ENCODE data around the gene C1orf116.

Gene C1orf116

DNA sequence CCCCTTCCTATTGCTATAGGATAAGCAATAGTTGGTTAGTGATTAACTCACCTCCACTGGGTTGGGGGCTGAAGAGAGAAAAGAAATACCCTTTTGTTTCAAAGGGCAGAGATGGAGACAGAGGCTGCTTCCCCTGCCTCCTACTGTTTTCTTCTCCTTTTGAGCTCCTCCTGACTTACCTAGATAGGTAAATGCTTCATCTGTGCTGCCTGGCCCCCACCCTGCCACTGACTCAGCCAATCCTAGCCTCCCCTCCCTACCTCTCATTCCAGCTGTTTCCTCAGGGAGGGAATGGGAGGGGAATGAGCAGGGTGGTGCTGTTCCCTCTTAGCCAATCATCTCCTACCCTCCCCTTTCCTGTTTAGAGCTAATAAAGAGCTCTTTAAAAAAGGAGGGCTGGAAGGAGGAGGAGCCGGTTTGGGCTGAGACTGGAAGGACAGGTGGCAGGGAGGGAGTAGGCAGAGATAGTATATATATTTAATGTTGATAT lies at the start of gene C1orf116:
Gene C1orf116 (minus strand): TSS at position 229 of the 490 bp plus-strand sequence. CDS start 5,158 bp downstream, outside the sequence.
- DNase-seq: no peak

DNA sequence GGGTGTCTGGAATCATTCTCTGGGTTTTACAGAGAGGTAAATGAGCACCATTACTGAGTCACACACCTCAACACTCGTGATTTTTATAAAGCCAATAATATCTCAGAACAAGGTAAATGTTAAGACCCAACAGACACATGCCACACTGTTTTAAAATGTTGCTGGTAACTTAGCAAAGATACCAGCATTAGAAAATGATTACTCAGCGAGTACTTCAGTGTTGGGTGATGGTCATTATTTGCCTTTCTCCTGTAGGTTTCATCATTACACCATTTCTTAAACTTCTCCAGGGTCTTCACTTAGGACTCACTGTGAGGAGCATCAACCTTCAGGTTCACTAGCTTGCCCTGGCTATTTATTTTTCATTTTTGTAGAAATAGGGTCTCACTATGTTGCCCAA lies 49.2 kb upstream of the C1orf116 start:
- DNase-seq: no peak

DNA sequence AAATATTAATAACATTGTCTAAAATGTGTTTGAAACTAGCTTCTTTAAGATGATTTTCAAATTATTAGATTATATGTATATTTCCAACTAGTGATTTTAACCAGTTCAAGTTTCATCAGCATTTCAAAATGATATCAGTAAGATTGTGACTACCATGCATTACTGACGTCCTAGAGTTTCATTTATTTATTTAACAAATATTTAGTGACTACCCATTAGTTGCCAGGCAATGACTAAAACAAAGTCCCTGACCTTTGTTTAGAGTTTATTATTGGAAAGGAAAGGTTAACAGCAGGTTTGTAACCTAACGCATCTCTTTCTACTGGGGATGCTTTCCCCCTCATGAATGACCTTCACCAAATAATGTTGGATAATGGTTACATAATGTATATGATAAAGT lies 48.5 kb upstream of the C1orf116 start:
- no peak for DNase-seq

DNA sequence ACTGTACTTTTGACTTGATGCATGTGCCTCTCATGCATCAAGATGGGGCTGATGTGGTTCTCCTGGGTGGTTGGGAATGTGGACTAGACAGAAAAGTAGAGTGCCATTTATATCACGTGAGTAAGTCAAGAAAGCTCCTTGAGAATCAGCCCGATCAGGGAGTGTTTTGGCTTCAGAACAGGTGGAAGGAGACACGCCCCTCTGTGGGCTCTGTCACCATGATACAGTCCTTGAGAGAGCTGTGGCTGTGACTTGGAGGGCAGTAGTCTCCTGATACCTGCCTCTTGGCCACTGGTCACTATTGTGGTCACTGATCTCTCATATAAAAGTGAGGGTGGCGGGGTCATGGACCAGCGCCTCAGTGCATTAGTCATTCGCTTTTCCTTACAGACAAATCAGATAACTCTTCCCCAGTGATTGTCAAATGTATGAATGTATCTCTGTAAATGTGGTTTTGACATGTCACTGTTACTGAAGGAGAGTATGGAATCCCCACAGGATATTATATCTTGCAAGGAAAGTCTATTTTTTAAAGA lies 47.2 kb upstream of the C1orf116 start:
- no peak for DNase-seq

DNA sequence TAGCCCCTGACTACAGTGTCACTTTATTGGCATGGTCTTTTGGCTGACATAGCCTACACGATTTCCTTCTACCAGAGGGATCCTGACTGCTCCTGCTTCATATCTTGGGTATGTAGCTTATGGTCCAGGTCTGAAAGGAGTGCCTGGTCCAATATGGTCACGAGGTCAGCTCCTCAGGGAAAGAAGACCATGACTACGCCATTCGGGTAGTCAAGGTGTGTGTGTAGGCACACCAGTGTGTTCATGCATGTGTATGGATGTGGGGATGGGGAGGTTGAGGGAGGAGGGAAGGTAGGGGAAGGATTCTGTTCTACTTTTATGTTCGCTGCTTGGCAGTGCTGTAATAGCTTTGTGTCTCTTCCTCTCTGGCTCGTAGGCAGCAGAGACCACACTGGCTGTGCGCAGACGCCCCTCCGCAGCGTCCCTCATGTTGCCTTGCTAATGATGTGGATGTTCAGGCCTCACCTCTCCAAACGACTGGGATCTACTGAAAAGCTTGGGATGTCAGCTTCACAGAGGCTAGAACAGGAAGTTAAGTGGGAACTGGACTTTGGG lies 46.1 kb upstream of the C1orf116 start:
- no peak for DNase-seq

DNA sequence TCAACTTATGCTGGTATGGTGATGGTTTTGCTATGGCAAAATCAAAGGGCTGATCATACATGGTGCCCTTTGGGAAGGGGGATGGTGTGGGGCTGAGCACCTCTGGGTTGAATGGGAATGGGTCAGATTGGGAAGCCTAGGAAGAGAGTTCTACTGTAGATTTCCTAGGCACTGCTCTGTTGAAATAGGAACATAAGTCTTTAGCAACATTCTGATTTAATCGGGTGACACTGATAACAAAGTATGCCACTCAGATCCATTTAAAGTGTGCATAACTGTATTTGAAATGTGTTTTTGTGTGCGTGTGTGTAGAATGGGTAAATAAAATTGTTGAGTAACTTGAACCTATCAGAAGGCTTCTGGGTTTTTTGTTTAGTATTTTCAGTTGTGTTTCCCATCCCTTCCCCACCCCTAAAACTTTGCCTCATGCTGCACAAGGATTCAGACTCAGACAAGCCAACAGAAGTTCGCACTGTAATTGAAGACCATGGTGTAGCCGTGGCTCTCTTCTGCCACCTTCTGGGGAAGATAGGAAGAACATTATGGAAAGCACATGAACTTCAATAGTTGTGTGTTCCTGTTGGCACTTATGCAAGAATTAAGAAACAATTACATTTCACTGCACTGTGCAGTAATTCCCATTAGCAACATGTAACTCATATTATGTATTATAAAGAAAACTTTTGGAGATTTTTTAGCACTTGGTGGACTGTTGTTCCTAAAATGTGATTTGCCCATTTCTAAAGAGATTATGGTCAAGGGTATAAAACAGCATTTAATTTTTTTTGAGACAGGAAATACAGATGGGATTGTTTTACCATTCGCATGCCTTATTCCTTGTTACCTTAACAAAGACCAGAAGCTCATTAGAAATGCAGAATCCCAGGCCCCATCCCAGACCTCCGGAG lies 45.2 kb upstream of the C1orf116 start:
- DNase-seq: no peak

DNA sequence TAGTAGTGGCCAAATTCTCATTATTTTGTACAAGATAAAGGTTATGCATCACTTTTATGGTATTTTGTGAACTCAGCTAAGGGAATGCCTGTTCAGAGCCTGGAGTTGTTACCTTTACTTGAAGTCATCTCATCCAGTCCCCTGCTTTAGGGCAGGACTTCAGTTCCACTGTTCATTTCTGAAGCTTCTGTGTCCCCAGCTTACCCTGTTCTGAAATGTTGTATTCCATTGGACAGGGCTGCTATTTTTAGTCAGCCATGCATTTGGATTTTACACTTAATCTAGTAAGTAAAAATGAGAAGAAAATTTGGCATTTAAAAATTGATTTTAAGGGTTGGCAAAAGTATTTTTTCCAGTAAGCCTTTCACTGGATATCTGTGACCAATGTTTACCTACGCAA lies 44.5 kb upstream of the C1orf116 start:
- DNase-seq: no peak

DNA sequence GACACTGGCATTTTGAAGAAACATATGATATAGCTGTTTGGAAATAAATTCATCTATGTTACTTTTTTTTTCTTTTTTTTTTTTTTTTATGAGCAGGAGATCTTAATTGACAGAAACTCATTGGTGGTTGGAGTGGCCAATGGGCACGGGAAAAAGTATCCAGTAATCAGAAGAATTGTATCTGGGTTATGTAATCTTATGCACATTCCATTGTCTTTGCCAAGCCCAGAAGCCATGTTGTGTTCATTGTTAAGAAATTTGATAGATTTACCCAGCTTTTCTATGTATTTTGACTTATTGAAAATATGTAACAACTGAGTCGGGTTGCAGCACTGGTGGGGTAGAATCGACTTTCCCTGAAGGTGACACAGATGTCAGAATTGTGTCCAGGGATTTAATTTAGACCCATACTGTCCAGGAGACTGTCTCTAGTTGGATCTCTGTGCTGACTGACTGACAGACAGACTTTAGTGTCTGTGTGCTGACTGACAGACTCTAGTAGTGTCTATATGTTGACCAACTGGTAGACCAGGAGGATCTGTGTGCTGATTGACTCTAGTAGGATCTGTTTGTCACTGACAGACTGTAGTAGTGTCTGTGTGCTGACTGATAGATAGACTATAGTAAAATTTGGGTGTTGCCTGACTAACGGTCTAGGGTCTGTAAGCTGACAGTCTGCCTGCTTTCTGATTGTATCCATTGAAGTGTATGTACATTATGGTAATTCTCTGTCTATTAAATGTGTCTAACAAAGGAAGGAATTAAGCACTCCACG lies 43.8 kb upstream of the C1orf116 start:
- no peak for DNase-seq

DNA sequence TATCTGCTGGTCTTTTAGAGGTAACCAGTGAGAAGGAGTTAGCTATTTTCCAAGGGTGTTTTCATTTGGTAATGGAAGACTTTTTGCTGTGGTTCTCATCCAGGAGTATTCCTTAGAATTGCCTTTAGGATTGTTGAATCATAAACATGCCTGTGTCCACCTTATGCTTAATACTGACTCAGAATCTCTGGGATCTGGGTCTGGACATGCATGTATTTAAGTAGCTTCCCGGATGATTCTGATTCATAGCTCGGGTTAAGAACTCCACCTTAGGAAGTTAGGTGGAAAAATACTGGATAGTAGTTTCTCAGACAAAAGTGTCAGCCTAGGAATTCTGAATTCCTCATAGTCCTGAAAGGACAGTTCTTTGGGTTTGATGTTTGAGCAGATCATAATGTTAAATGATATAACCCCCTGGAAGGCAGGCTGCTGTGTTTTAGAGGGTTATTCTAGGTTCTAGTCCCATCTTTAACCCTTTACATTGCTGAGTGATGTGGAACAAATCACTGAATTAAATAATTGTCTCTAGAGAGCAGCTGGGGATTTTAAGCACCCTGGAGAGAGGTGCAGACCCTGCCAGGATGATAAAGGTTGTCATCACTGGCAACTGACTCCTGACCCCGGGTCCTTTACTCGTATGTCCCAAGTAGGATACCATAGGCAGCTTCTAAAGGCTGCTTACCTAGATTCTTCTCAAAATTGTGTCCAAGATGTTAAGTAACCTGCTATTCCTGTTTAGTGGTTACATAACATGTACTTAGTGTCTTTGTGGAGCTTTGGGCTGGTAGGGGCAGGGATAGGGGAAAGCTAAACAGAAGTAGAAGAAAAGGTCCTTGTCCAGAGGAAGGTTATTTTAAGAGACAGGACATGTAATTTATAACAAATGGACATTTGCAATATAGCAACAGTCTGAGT lies 41.6 kb upstream of the C1orf116 start:
- no peak for DNase-seq

DNA sequence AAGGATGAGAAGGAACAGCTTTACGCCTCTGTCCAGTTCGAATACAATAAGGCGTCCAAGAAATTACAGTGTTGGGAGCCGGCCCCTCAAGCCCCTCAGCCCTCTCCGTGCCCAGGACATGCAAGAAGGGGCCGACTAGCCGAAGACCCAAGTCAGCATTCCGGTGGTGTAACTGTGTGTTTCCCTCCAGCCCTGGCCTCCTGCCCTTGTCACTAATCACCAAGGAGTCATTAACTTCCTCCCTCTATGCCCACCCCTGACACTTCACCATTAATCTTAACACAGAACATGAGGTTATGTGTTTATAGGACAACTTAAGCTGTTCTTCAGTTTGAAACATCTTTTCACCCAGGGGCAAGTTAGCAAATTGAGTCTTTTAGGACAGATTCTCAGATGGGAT lies 39.7 kb upstream of the C1orf116 start:
- no peak for DNase-seq

DNA sequence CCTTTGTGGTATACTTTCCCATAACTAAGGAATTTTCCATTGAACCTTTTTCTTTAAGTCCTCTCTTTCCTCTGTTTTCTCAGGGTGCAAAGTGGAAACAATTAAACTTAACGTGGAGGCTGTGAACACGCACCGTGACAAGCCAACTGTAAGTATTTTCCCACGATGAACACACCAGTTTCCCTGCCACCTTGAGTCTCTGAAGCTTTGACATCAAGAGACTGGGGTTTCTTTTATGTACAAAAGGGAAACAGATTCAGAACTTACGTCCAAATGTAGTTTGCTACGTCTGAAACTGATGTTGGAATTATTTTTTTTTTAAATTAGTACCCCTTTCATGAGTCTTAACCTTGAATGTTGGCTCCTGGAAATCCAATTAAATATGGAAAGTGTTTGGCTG lies 38.9 kb upstream of the C1orf116 start:
- no peak for DNase-seq

DNA sequence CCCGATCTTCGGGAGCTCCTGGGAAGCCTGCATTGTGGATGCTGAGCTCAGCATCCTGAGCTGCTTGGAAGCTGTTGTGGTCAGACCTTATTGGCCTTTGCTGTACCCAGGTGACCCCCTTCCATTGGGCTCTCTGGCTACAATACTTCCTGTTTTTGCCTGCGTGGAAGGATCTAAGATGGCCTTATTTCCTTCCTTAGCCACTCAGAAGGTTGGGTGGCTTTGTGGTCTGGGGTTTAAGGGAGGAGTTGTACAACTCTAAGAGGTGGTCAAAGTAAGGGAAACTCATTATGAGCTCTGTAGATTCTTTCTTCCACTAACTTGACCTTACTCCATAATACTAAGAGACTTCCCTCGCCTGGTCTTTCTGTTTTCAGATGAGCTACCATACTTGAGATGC lies 38.3 kb upstream of the C1orf116 start:
- DNase-seq: no peak

DNA sequence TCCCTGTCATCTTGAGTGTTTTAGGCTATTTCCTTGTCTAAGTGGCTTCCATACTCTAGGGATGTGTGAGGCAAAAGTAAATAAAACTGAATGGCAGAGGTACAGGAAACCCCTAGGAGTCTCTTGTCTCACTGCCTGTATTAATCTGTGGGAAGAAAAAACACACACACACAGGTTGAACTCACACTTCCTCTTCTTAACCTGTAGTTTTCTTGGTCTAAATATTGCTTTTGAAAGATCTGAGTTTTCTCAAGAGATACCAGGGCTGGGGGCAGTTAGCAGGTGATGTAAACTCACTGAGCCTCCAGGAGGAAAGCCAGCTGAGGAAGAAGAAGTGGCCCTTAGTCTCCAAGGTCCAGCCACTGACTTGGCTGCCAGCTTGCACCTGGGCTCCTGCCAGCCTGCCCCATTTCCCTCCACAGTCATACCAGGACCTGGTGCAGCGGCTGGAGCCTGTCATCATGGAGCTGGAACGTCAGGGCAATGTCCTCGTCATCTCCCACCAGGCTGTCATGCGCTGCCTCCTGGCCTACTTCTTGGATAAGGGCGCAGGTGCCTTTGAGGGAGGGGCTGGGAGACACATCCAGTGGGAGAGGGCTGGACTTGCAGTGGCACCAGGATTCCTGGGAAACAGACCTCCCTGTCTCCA lies 37.4 kb upstream of the C1orf116 start:
- DNase-seq: no peak

DNA sequence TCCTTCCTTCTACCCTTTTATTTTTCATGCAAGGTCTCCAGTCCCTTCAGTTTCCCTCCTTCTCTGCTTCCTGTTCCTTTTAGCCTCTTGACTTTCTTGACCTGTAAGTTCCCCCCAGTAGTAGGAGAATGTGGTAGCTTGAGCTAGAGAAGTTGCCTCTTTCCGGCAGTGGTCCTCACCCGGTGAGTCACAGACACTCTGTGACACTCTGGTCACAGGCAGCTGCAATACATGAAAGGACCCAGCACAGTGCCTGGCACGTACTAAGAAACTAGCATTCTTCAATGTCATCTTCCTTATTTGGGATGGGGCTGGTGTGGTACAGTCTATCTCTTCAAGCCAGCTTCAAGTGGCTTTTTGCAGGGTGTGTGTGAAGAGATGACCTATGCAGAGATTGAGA lies 36.5 kb upstream of the C1orf116 start:
- no peak for DNase-seq

DNA sequence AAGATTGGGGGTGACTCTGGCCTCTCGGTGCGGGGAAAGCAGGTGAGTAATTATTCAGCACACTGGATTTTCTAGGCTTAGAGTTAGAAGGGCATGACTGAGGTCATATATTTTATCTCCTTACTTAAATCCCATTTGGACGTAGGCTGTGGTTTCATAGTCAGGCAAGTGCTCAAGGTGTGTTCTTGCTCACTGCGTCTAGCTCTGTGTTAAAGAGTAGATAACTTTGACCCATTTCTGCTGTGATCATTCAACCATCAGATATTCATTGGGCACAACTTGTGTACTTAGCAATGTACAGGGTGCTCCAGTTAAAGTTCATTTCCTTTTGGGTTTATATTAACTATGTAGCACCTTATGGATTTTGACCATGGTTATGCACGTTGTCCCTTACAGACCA lies 35.1 kb upstream of the C1orf116 start:
- DNase-seq: no peak

DNA sequence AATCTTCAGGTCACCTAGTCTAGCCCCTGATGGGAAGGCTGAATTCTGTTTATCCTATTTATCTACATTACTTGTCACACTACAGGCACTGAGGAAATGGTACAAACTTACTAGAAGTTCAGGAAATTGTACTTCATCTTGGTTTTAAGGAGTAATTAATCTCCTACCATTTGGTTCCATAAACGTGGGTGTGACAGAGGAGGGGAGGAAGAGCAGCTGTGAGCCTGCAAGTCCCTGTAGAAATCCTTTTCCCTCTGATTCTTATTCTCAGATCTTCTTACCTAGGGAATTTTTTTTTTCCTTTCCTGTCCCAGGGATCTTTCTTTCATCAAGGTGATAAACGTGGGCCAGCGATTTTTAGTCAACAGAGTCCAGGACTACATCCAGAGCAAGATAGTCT lies 34.6 kb upstream of the C1orf116 start:
- no peak for DNase-seq

DNA sequence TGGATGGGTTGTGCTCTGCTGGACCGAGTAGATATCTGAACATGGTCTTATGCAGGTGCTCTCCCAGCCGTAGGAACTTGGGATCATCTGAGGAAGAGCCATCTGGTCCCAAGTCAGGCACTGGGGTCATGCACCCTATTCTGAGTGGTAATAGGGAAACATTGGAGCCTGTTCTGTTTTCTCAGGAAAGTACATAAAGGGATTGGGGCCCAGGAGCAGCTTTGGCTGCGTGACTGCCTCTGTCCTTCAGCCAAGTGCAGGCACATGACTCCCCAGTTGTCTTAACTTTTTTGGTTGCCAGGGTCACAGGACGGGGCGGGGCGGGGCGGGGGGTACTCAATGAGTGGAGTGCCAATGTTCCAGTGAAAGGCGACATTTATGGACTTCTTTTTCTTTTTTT lies 32.0 kb upstream of the C1orf116 start:
- DNase-seq: no peak

DNA sequence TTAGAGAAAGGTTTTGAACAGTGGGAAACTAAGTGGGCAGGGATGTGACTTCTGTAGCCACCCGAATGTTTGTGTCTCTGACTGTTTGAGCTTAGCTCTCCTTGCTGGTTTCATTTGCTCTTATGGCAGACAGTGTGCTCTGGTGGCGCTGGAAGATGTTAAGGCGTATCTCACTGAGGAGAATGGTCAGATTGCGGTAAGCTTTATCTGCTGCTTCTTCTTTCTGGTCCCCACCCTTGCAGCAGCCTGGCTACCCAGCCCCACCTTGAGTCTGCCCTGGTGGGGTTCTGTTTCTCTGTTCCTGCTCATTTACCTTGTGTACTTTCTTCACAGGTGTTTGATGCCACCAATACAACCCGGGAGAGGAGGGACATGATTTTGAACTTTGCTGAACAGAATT lies 30.5 kb upstream of the C1orf116 start:
- DNase-seq: no peak

DNA sequence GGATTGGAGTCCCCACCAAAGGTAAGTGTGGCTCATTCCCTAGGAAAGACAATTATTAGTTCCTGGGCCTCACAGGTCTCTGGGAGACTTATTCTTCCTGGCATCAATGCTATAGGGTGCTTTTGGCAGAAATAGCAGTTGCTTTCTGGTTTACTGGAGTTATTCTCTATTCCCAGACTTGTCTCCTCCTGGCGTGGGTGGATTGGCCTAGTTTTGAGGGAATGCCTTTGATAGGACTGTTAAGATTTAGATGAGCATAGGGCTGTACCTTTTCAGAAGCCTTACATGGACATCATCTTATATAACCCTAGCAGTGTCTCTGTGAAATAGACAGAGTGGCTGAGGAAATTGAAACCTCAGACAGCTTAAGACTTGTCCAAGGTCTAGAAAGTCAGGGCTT lies 29.5 kb upstream of the C1orf116 start:
- DNase-seq: no peak

DNA sequence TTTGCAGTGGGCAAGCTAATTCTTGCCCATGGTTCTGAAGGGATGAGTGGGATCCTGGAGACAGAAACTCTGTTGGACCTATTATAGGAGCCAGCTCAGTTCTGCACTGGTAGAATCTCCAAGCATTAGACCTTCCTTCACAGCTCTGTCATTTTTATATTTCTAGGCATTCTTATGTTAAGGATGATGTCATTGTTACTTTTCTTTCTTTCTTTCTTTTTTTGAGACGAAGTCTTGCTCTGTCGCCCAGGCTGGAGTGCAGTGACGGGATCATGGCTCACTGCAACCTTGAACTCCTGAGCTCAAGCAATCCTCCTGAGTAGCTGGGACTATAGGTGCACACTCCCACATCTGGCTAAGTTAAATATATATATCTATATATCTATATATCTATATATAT lies 28.0 kb upstream of the C1orf116 start:
- no peak for DNase-seq

DNA sequence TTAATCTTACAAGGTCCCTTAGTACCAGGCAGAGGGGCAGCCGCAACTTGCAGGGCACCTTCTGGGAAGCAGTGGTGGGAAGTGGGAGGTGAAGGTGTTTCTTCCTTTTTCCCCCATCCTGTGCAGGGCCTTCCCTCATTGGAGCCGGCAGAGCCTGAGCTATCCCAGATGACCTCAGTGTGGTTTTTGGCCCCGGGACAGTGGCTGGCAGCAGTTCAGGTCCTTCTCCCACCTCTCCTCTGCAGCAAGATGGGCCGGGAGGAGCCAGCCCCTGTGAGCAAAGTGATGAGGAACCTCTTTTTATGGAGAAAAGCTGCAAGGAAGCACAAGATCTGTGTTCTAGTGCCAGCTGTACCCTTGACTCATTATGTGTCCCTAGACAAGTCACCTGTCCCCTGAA lies 27.3 kb upstream of the C1orf116 start:
- no peak for DNase-seq

All from stimulated activated naive CD4-positive, alpha-beta T cell treated with Interleukin-2 at 50 U/mL for 16 hours (primary cell).